K562 (cell line): ENCODE data around the gene RBMS3.

Source experiments
- ELF1 ChIP-seq: fragments of 200-800 bp; sonication (Bioruptor generic); IDR thresholded peaks from 2 replicates; pipeline ENCODE4 v1.6.1; 2016; ENCODE audit warnings: missing genetic modification characterization, missing compliant biosample characterization
- KAT2B ChIP-seq: IDR thresholded peaks from one replicate; pipeline ENCODE4 v1.6.1; 2012; ENCODE audit warnings: low read depth, mild to moderate bottlenecking, control low read depth, inconsistent platforms, low read length, moderate library complexity
- NRF1 ChIP-seq, 2 experiments: fragments of 450-650 bp; IDR thresholded peaks in 1 of 2; conservative IDR thresholded peaks in 1 of 2; 2 replicates each; pipeline ENCODE4 v1.6.1; 2014; ENCODE audit warnings: mild to moderate bottlenecking in 2 of 2
- RAD21 ChIP-seq, 2 experiments: fragments of 250-450 bp in 1 of 2; fragments of 450-650 bp in 1 of 2; sonication (Bioruptor Pico) in 1 of 2; formaldehyde crosslinking in 1 of 2; IDR thresholded peaks in 1 of 2; conservative IDR thresholded peaks in 1 of 2; 2 replicates each; pipeline versions ENCODE4 v1.4.0 to v1.8.0; 2020 to 2022; ENCODE audit warnings: mild to moderate bottlenecking in 2 of 2, moderate library complexity in 1 of 2
- SREBF1 ChIP-seq: fragments of 150-350 bp; IDR thresholded peaks from 2 replicates; pipeline ENCODE4 v1.6.1; 2014; ENCODE audit warnings: antibody characterized with exemption, low read depth, low read length, borderline replicate concordance
- TARDBP ChIP-seq: fragments of 450-650 bp; IDR thresholded peaks from 2 replicates; pipeline ENCODE4 v1.6.1; 2016
- ZNF274 ChIP-seq: IDR thresholded peaks from 2 replicates; pipeline ENCODE4 v1.6.1; 2011; ENCODE audit warnings: low read depth, mild to moderate bottlenecking, low read length, moderate library complexity, borderline replicate concordance
- ZNF551 ChIP-seq: fragments of 250-450 bp; sonication (Bioruptor Pico); IDR thresholded peaks from 2 replicates; pipeline ENCODE4 v1.5.0; 2021; ENCODE audit warnings: mild to moderate bottlenecking, moderate library complexity
- ZNF583 ChIP-seq: fragments of 250-450 bp; sonication (Bioruptor Pico); IDR thresholded peaks from 2 replicates; pipeline ENCODE4 v1.4.0; 2020
- TF ChIP-seq, protein P1 (sequence below), 3 experiments: IDR thresholded peaks in 2 of 3; conservative IDR thresholded peaks in 1 of 3; 2 replicates each; pipeline ENCODE4 v1.5.1; 2011 to 2012; ENCODE audit warnings: low read length in 3 of 3, mild to moderate bottlenecking in 3 of 3, control low read depth in 2 of 3, improper control_type of control experiment in 1 of 3, inconsistent platforms in 1 of 3, low read depth in 1 of 3, mixed read lengths in 1 of 3, moderate library complexity in 1 of 3; ENCODE audit not compliant: insufficient read depth in 2 of 3
- TF ChIP-seq, protein P2 (sequence below): sonication (generic); formaldehyde crosslinking; IDR thresholded peaks from 2 replicates; pipeline ENCODE4 v1.8.1; 2022; ENCODE audit warnings: missing genetic modification reagents
- TF ChIP-seq, protein P3 (sequence below): fragments of 450-650 bp; IDR thresholded peaks from 2 replicates; pipeline ENCODE4 v1.6.1; 2017; ENCODE audit warnings: antibody characterized with exemption, mild to moderate bottlenecking

DNA sequence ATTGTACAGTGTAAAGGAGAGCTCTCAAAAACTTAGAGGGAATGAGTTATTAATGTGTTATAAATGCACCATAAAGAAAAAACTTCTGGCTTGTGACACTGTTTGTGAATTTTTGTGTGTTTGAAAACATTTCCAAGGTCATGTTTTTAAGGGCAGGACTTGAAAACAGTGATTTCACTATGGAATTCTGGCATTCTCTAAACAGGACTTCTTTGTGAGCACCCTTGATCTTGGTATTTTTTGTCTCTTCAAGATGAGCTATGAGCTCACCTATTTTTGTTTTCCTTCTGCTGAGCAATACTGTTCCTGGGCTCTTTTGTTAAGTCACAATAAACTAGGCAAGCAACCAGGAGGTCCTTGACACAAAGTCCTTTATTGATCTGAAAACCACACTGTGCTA is 284.4 kb downstream of the RBMS3 start:
- no peak for TF ChIP-seq RAD21 (CRISPR knock-in tag; conservative IDR thresholded peaks at IDR 0.05 in 1 of 2, IDR thresholded peaks at IDR 0.05 in 1 of 2)
- TF ChIP-seq ZNF551 (CRISPR knock-in tag) = no peak
- no peak for TF ChIP-seq ZNF274
- TF ChIP-seq ELF1 = no peak
- TF ChIP-seq TARDBP = no peak
- TF ChIP-seq, protein P1, sequence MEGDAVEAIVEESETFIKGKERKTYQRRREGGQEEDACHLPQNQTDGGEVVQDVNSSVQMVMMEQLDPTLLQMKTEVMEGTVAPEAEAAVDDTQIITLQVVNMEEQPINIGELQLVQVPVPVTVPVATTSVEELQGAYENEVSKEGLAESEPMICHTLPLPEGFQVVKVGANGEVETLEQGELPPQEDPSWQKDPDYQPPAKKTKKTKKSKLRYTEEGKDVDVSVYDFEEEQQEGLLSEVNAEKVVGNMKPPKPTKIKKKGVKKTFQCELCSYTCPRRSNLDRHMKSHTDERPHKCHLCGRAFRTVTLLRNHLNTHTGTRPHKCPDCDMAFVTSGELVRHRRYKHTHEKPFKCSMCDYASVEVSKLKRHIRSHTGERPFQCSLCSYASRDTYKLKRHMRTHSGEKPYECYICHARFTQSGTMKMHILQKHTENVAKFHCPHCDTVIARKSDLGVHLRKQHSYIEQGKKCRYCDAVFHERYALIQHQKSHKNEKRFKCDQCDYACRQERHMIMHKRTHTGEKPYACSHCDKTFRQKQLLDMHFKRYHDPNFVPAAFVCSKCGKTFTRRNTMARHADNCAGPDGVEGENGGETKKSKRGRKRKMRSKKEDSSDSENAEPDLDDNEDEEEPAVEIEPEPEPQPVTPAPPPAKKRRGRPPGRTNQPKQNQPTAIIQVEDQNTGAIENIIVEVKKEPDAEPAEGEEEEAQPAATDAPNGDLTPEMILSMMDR (IDR thresholded peaks at IDR 0.05 in 2 of 3, conservative IDR thresholded peaks at IDR 0.05 in 1 of 3; ENCODE audit: insufficient read depth in 2 of 3, low read depth in 1 of 3, low read length in 3 of 3) = no peak
- TF ChIP-seq, protein P2, sequence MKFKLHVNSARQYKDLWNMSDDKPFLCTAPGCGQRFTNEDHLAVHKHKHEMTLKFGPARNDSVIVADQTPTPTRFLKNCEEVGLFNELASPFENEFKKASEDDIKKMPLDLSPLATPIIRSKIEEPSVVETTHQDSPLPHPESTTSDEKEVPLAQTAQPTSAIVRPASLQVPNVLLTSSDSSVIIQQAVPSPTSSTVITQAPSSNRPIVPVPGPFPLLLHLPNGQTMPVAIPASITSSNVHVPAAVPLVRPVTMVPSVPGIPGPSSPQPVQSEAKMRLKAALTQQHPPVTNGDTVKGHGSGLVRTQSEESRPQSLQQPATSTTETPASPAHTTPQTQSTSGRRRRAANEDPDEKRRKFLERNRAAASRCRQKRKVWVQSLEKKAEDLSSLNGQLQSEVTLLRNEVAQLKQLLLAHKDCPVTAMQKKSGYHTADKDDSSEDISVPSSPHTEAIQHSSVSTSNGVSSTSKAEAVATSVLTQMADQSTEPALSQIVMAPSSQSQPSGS (CRISPR knock-in tag) = no peak
- TF ChIP-seq KAT2B = no peak
- no peak for TF ChIP-seq SREBF1
- TF ChIP-seq, protein P3, sequence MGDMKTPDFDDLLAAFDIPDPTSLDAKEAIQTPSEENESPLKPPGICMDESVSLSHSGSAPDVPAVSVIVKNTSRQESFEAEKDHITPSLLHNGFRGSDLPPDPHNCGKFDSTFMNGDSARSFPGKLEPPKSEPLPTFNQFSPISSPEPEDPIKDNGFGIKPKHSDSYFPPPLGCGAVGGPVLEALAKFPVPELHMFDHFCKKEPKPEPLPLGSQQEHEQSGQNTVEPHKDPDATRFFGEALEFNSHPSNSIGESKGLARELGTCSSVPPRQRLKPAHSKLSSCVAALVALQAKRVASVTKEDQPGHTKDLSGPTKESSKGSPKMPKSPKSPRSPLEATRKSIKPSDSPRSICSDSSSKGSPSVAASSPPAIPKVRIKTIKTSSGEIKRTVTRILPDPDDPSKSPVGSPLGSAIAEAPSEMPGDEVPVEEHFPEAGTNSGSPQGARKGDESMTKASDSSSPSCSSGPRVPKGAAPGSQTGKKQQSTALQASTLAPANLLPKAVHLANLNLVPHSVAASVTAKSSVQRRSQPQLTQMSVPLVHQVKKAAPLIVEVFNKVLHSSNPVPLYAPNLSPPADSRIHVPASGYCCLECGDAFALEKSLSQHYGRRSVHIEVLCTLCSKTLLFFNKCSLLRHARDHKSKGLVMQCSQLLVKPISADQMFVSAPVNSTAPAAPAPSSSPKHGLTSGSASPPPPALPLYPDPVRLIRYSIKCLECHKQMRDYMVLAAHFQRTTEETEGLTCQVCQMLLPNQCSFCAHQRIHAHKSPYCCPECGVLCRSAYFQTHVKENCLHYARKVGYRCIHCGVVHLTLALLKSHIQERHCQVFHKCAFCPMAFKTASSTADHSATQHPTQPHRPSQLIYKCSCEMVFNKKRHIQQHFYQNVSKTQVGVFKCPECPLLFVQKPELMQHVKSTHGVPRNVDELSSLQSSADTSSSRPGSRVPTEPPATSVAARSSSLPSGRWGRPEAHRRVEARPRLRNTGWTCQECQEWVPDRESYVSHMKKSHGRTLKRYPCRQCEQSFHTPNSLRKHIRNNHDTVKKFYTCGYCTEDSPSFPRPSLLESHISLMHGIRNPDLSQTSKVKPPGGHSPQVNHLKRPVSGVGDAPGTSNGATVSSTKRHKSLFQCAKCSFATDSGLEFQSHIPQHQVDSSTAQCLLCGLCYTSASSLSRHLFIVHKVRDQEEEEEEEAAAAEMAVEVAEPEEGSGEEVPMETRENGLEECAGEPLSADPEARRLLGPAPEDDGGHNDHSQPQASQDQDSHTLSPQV = no peak
- no peak for TF ChIP-seq ZNF583 (CRISPR knock-in tag)
- no peak for TF ChIP-seq NRF1 (conservative IDR thresholded peaks at IDR 0.05 in 1 of 2, IDR thresholded peaks at IDR 0.05 in 1 of 2)
